LoVo (cell line): ENCODE measurements around the gene ZNF726.
"Not testable (repeated sequence)": the region's sequence is repeated elsewhere in the genome, so short reads cannot be mapped to it uniquely, and the experiment has no call there.

Experiments used
- DNase-seq: peaks from one replicate; pipeline ENCODE4 v3.0.0-alpha.2; 2016; ENCODE audit warnings: low spot score

The ZNF726 gene

DNA sequence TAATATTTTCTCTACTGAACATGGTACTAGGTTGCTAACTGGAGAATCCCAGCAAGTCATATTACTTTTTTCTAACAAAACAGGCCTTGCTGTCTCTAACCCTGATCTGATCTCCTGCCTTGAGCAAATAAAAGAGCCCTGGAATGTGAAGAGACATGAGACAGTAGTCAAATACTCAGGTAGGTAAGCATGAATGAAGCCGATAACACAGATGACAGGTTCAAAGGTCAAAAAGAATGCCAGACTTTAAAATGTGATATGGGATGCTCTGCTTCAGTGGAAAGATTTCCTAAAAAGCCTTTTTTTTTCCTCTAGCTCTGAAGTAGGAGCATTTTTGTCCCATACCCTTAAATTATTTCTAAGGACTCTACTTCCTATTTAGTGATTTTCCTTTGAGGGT lies 28.7 kb downstream of the ZNF726 start:
- DNase-seq: no peak

DNA sequence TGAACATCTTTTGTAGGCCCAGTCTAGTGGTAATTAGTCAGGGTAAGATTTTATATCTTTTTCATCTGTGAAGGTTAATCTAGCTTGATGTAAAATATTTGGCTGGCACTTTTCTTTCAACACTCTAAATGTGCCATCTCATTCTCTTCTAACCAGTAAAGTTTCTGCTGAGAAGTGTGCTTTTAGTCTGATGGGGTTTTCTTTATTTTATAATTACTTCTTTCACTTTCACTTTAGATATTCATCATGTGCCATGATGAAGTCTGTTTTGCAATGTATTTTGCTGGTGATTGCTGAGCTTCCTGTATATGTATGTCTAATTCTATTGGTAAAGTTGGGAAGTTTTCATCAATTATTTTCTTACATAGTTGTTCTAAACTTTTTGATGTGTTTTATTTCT lies 31.9 kb downstream of the ZNF726 start:
- no peak for DNase-seq

DNA sequence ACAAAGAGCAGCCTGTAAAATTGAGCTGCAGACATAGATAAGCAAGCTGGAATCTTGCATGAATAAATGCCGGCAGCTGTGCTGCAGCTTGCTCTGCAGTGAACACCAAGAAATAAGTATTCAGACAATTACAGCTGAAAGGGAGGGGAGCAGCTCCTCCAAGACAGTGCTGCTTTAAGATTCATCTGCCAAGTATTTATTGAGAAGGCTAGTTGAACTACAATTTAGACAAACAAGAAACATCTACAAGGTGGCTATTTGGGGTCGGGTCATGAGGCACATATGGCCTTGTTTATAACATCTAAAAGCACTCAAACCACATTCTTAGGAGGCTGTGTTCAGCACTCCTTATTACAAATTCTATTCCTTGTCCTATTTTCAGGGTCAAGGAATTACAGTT lies 34.9 kb downstream of the ZNF726 start:
- DNase-seq: no peak

DNA sequence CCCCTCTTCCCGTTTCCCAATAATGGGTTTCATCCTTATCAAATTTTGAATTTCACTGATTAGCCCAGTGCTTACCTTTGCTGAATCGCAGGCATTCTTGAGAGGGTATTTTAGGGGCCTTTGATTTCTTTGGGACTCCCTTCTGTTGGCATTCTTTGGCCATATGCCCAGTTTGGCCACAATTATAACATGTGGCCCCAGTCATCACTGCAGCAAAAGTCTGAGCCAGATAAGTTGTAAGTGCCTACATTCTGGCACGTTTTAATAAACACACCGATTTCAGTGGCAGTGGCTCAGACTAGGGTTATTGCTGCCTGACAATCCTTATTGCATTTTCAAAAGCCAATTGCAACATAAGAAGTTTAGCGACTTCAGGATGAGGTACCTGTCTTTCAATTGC lies 41.4 kb downstream of the ZNF726 start:
- DNase-seq: no peak

DNA sequence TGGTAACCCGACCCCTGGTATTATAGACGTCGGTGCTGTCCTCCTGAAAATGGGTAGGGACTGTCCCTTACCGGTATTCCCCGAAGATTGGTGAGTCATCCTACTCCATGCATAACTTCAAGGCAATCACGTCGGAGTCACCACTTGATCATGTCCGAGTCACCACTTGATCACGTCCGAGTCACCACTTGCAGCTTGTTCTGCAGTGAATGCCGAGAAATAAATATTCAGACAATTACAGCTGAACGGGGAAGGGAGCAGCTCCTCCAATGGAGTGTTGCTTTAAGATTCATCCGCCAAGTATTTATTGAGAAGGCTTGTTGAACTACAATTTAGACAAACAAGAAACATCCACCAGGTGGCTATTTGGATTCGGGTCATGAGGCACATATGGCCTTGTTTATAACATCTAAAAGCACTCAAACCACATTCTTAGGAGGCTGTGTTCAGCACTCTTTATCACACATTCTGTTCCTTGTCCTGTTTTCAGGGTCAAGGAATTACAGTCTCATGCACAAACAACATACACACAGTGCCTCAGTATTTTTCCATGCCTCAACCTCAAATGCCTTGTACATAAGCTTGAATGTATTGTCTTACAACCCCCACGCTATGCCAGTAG lies 43.1 kb downstream of the ZNF726 start:
- DNase-seq: no peak

DNA sequence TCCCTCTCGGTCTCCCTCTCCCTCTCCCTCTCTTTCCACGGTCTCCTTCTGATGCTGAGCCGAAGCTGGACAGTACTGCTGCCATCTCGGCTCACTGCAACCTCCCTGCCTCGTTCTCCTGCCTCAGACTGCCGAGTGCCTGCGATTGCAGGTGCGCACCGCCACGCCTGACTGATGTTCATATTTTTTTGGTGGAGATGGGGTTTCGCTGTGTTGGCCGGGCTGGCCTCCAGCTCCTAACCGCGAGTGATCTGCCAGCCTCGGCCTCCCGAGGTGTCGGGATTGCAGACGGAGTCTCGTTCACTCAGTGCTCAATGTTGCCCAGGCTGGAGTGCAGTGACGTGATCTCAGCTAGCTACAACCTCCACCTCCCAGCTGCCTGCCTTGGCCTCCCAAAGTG lies 48.7 kb downstream of the ZNF726 start:
- not testable (repeated sequence) for DNase-seq

DNA sequence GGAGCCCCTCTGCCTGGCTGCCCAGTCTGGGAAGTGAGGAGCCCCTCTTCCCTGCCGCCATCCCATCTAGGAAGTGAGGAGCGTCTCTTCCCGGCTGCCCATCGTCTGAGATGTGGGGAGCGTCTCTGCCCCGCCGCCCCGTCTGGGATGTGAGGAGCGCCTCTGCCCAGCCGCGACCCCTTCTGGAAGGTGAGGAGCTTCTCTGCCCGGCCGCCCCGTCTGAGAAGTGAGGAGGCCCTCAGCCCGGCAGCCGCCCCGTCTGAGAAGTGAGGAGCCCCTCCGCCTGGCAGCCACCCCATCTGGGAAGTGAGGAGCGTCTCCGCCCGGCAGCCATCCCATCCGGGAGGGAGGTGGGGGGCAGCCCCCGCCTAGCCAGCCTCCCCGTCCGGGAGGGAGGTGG lies 49.2 kb downstream of the ZNF726 start:
- not testable (repeated sequence) for DNase-seq

DNA sequence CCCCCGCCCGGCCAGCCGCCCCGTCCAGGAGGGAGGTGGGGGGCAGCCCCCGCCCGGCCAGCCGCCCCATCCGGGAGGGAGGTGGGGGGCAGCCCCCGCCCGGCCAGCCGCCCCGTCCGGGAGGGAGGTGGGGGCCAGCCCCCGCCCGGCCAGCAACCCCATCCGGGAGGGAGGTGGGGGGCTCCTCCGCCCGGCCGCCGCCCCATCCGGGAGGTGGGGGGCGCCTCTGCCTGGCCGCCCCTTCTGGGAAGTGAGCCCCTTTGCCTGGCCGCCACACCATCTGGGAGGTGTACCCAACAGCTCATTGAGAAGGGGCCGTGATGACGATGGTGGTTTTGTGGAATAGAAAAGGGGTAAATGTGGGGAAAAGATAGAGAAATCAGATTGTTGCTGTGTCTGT lies 49.6 kb downstream of the ZNF726 start:
- not testable (repeated sequence) for DNase-seq

DNA sequence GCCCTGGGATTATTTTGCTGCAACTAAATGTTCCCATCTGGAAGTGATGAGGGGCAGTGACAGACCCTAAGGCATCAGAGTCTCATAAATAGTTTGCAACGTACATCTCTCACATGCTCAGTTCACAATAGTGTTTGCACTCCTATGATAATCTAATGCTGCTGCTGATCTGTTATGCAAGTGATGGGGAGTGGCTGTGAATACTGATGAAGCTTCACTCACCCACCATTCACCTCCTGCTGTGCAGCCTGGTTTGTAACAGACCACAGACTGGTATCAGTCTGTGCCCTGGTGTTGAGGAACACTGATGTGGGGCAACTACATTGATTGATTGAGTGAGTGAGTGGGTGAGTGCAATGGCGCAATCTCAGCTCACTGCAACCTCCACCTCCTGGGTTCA lies 54.9 kb downstream of the ZNF726 start:
- DNase-seq: no peak

DNA sequence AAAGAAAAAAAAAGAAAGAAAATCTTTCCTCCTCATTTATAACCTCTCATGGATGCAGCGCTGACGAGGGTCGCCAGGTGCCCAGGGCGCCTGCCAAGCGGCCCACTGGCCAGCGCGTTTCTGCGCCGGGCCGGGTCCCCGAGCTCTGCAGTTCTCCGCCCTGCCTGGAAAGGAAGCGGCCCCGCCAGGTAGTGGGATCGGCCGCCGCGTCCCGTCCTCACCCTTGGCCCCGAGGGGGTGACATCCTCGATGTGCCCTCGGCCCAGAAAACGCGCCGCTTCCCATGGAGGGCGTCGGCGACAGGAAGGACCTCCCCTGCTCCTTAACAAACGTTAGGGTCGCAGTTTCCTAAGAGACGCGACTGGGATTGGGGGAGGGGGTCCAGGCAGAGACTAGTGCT lies 56.9 kb downstream of the ZNF726 start:
- no peak for DNase-seq

DNA sequence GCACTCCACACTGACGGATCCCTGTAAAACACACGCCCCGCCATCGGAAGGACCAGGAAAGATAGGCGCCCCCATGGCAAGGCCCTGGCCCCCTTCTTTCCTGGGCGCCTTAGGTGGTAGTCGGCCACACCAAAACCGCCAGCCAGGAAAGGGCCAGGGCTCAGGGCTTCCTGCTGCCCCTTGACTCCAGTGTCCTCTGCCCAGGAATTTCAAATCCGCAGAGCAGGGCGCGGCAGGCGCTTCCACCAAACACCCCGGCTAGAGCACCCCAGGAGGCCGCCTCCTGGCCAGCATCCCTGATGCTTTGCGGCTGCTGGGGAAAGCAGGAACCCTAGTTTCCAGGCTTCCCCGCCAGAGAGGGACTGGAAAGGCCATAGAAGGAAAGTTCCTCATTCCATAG lies 57.5 kb downstream of the ZNF726 start:
- no peak for DNase-seq

DNA sequence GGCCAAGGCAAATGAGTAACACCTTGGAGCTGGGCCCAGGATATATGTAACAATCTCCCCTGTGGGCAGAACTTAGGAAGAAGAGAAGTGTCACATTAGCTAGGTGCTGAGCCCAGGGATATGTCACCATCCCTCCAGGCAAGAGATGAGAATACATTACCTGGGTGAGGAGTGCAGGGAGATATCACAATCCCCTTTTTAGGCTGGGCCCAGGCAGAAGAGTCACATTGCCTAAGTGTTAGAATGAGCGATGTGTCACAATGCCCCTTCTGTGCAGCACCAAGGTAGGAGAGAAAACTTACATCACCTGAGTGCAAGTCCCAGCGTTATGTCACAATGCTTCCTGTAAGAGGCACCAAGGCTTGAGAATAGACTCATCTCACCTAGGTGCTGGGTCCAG lies 60.3 kb downstream of the ZNF726 start:
- DNase-seq: no peak

DNA sequence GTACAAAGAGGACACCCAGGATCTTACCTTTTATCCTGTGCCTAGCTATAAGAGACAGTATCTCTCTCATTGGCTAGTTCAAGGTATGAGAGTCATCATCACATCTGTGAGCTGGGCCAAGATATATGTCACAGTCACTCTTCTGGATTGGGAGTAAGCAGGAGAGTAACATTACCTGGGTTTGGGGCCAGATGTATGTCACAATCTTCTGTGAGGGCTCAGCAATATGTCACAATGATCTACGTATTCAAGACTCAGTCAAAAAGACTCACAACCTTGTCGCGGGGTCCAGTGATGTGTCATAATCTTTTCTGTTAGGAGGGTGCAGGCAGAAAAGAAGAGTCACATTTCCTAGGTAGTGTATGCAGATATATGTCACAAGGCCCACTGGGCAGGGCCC lies 61.9 kb downstream of the ZNF726 start:
- DNase-seq: not testable (repeated sequence)

DNA sequence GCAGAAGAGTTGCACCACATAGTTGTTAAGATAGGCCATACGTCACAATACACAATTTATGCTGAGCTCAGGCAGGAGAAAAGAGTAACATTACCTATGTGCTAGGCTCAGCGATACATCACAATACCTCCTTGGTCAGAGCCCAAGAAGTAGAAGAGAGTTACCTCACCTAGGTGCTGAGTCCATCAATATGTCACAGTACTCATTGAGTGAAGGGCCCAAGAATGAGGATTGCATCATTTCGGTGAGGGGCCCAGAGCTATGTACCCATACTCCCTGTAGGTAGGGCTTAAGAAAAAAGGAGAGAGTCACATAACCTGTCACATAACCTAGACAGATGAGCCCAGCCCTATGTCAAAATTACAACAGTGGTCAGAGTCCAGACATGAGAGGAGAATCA lies 62.6 kb downstream of the ZNF726 start:
- DNase-seq: not testable (repeated sequence)

DNA sequence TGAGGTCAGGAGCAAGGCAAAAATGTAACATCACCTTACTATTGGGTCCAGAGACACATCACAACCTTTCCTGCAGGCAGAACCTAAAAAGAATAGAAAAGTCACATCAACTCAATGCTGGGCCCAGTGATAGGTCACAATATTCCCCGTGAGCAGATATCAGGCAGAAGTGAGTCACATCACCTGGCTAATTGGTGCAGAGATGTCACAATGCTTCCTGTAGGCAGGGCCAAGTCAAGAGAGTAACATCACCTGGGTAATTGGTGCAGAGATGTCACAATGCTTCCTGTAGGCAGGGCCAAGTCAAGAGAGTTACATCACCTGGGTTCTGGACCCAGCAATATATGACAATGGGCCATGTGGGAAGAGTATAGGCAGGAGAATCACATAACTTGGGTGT lies 63.4 kb downstream of the ZNF726 start:
- no peak for DNase-seq

DNA sequence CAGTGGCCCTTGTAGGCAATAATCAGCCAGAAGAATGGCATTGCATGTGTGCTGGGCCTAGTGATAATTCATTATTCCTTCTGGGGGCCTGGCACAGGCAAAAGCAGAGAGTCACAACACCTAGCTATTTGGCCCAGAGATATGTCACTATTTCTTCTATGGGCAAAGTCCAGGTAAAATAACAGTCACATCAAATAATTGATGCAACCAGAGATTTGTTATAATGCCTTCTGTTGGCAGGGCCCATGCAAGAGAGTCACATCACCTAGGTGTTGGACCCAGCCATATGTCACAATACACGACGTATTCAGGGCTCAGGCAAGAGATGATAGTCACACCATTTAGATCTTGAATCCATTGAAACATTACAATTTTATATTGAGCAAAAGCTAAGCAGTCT lies 66.1 kb downstream of the ZNF726 start:
- no peak for DNase-seq

DNA sequence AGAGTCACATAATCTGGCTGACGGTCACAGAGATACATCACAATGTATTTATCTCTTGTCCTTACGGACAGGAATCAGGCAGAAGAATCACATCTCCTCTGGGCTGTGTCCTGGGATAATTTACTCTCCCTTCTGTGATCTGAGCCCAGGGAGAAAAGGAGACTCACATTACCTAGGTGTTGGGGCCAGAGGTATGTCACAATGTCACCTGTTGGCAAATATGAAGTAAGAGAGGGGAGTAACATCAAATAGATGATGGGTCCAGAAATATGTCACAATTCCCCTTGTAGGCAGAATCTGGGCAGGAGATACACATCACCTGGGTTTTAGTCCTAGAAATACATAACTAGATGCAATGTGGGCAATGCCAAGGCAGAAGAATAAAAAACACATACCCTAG lies 67.2 kb downstream of the ZNF726 start:
- DNase-seq: no peak

DNA sequence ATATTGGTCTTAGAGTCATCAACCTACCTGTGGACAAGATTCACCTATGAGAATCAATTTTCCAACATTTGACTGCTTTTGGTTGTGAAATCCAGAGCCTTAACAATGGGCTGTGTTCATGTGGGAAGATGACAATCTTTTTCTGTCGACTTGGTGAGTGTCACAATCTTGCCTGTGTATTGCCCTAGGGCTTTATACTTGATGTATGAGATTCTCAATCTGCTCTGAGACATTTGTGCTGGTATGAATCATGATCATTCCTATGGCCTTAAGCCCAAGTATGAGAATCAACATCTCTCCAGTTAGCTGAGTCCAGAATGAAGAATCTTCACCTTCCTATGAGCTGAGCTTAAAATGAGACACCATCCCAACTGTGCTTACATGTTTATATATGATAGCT lies 68.7 kb downstream of the ZNF726 start:
- DNase-seq: no peak
